ENCODE data around the gene TRIM63.

Gene TRIM63

DNA sequence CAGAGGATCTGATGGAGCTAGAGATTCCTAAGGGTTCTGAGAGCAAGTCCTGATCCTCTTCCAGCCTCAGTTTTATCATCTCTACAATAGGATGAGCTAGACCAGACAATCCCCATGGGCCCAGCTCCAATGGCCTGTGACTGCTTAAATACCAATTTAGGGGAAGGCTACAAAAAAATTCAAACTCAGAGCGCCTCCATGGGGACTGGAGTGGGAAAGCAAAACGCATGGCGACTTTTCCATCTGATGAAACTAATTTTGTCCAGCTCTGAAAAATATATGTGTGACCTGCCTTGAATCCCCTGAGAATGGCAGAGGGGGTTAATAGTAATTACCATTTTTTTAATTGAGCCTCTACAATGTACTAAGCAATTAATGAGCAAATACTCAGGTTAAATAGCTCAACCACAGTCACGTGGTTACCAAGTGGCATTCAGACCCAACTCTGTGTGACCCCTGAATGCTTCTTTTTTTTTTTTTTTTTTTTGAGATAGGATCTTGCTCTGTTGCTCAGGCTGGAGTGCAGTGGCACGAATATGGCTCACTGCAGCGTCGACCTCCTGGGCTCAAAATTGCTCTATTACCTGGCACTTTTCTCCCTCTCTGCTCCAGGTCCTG is 37.5 kb downstream of the TRIM63 start:
- Mint-ChIP-seq H3K4me1 (peaks cover 8% of the 10 kb centered on the region), H3K36me3 (no peaks in the 10 kb centered on the region), H3K4me3 (no peak overlapping the region), H3K9me3 (no peaks in the 10 kb centered on the region), H3K27me3 (peaks cover 65% of the 10 kb centered on the region), H3K27ac (no peak overlapping the region)
- DNase-seq, result no peak
- CTCF ChIA-PET, result interaction anchor here (1.0 to 1.6 kb wide), 4 partner anchors 19 to 208 kb away, joined by 3 to 4 read pairs (median 4); partner anchors contain the start of gene PAFAH2

DNA sequence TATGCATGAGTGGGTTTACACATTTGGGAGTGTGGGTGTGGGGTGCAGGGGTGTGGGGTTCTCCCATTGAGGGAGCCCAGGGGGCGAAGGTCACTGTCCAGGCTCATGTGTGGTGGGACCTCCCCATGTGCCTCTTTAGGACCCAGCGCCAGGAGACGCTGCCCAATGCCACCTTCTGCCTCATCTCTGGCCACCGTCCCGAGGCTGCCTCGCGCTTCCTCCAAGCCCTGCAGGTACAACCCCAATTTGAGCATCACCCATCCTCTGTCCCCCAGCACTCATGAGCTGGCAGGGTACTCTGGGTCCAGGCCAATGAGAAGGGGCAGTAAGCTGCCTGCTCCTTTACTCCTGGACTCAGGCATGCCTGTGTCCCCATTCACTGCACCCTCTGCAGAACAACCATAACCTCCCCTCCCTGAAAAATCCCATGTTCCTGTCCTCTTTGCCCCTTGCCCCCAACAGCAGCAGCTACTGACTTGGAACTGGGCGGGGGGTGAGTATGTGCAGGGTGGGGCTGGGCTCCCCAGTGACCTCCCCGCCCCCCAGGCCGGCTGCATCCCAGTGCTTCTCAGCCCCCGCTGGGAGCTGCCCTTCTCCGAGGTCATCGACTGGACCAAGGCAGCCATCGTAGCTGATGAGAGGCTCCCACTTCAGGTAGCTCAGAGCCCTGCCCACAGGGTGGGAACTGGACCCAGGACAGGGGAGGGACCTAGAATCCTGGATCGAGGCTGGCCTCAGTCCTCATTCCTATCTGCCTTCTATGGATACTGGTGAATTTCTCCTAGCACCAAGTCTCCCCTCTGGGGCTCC is 38.2 kb downstream of the TRIM63 start:
- CTCF ChIA-PET, result interaction anchor here (1.0 to 1.6 kb wide), 4 partner anchors 19 to 207 kb away, joined by 3 to 4 read pairs (median 4); partner anchors contain the start of gene PAFAH2
- peaks cover under 1% of the 10 kb centered on the region for H3K4me1 Mint-ChIP-seq
- H3K27me3 Mint-ChIP-seq, result peaks cover 65% of the 10 kb centered on the region
- no peak overlapping the region for H3K4me3 Mint-ChIP-seq
- no peaks in the 10 kb centered on the region for H3K9me3 Mint-ChIP-seq
- no peaks in the 10 kb centered on the region for H3K36me3 Mint-ChIP-seq
- no peak overlapping the region for H3K27ac Mint-ChIP-seq
- DNase-seq, result no peak

GRCh38 chr1:26028490-26028980 is 38.9 kb downstream of the TRIM63 start:
- Mint-ChIP-seq H3K4me3 (no peak overlapping the region), H3K27me3 (peaks cover 61% of the 10 kb centered on the region), H3K4me1 (no peaks in the 10 kb centered on the region), H3K9me3 (no peaks in the 10 kb centered on the region), H3K27ac (no peak overlapping the region), H3K36me3 (no peaks in the 10 kb centered on the region)
- CTCF ChIA-PET, result no interaction called here
- no peak for DNase-seq

DNA sequence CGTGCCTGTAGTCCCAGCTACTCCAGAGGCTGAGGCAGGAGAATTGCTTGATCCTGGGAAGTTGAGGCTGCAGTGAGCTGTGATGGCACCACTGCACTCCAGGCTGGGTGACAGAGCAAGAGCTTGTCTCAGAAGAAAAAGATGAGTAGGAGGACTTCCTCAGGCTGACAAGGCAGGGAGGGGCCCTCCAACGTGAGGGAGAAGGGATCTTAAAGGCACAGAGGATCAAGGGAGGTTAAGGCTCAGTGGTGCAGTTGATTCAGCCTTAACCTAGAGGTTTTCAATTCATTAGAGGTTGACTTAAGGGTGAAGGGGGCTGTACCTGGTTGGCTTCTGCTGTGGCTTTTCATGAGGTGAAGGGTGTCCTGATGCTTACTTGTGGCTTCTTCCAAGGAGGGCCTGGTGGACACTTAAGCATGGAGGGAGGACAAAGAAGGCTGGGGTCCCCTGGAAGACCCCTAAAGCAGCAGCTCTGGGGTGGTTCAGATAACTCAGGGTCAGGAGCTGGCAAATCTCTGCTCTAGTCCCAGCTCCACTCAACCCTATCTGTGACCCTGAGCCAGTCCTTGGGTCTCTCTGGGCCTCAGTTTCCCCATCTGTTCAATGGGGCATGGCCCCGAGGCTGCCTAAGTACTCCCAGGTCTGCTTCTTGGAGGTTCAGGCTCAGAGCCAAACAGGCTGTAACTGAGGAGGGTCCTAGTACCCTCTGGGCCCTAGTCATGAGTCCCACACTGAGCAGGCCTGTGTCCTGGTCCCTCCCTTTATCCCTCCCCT is 39.5 kb downstream of the TRIM63 start:
- H3K4me3 Mint-ChIP-seq, result no peak overlapping the region
- H3K9me3 Mint-ChIP-seq, result no peaks in the 10 kb centered on the region
- H3K4me1 Mint-ChIP-seq, result no peaks in the 10 kb centered on the region
- peaks cover 55% of the 10 kb centered on the region for H3K27me3 Mint-ChIP-seq
- H3K36me3 Mint-ChIP-seq, result no peaks in the 10 kb centered on the region
- no peak for DNase-seq
- no peak overlapping the region for H3K27ac Mint-ChIP-seq
- CTCF ChIA-PET, result interaction anchor here (1.0 to 1.6 kb wide), 3 partner anchors 9 to 117 kb away, joined by 3 to 4 read pairs (median 4); no protein-coding TSS in a partner anchor

- Mint-ChIP-seq H3K36me3 (no peaks in the 10 kb centered on the region), H3K4me3 (no peak overlapping the region), H3K27me3 (peaks cover 49% of the 10 kb centered on the region), H3K9me3 (no peaks in the 10 kb centered on the region), H3K27ac (no peak overlapping the region), H3K4me1 (no peaks in the 10 kb centered on the region)
- CTCF ChIA-PET, result no interaction called here
- no peak for DNase-seq
These were observed 41.9 kb downstream of the TRIM63 start for GRCh38 chr1:26025517-26025916.

DNA sequence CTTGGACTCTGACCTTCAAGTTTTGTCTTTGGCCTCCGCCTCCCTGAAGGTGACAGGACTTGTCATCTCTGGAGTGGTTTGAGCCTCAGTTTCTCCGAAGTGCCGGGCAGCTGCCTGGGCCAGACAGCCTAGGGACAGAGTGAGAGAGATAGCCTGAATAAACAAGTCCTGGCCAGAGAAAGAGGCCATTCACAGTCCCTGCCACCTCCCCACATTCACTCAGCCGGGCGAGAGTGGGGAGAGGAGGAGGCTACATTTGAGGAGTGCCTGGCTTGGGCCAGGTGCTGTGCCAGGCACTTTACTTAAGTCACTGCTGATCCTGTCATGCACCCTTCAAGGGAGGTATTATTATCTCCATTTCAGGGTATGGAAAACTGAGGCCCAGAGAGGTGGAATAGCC is 42.4 kb downstream of the TRIM63 start:
- H3K27me3 Mint-ChIP-seq, result peaks cover 49% of the 10 kb centered on the region
- H3K9me3 Mint-ChIP-seq, result no peaks in the 10 kb centered on the region
- H3K27ac Mint-ChIP-seq, result no peak overlapping the region
- peaks cover 2% of the 10 kb centered on the region for H3K4me1 Mint-ChIP-seq
- H3K4me3 Mint-ChIP-seq, result no peak overlapping the region
- H3K36me3 Mint-ChIP-seq, result no peaks in the 10 kb centered on the region
- CTCF ChIA-PET, result no interaction called here
- no peak for DNase-seq

DNA sequence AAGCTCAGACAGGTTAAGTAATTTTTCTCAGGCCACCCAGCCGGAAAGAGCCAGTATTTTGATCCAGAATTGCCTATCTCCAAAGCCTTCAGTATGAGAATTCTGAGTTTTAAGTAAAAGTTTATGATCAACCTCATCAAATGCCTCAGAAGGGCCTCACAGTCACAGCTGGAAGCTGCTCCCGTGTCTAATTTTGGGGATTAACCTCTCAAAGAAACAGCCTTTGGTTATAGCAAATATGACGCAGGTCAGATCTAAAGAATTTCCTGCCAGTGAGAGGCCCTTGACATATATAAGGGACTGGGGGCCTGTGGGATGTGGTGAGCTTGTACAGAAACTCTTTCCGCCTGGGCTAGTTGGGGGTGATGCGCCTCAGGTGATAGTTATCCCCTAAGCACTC is 43.6 kb downstream of the TRIM63 start:
- Mint-ChIP-seq H3K36me3 (no peaks in the 10 kb centered on the region), H3K9me3 (no peaks in the 10 kb centered on the region), H3K27ac (no peak overlapping the region), H3K4me3 (no peak overlapping the region), H3K27me3 (peaks cover 47% of the 10 kb centered on the region), H3K4me1 (peaks cover 10% of the 10 kb centered on the region)
- CTCF ChIA-PET, result interaction anchor here (0.9 to 1.1 kb wide), 2 partner anchors 12 to 522 kb away, joined by 3 to 4 read pairs; no protein-coding TSS in a partner anchor
- no peak for DNase-seq

GRCh38 chr1:26023009-26023408 is 44.4 kb downstream of the TRIM63 start:
- H3K4me1 Mint-ChIP-seq, result peaks cover 10% of the 10 kb centered on the region
- H3K27ac Mint-ChIP-seq, result no peak overlapping the region
- H3K9me3 Mint-ChIP-seq, result no peaks in the 10 kb centered on the region
- CTCF ChIA-PET, result no interaction called here
- H3K27me3 Mint-ChIP-seq, result peaks cover 50% of the 10 kb centered on the region
- no peak for DNase-seq
- H3K36me3 Mint-ChIP-seq, result no peaks in the 10 kb centered on the region
- no peak overlapping the region for H3K4me3 Mint-ChIP-seq

DNA sequence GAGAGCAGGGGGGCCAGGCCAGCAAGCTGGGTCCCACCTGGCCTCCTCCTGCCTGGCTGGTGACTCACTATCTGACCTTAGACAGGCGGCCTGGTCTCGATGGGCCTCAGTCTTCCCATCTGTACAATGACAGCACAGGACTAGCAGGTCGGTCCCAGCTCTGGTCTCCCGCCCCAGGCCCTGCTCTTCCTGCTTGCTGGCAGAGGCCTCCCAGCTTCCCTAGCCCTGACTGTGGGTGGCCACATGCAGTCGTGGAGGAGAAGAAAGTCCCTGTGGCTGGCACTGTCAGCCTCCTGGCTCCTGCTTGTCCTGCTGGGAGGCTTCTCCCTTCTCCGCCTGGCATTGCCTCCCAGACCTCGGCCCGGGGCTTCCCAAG is 45.0 kb downstream of the TRIM63 start:
- H3K36me3 Mint-ChIP-seq, result no peaks in the 10 kb centered on the region
- H3K9me3 Mint-ChIP-seq, result no peaks in the 10 kb centered on the region
- CTCF ChIA-PET, result no interaction called here
- peaks cover 10% of the 10 kb centered on the region for H3K4me1 Mint-ChIP-seq
- no peak overlapping the region for H3K4me3 Mint-ChIP-seq
- no peak overlapping the region for H3K27ac Mint-ChIP-seq
- H3K27me3 Mint-ChIP-seq, result peaks cover 48% of the 10 kb centered on the region
- DNase-seq, result no peak

DNA sequence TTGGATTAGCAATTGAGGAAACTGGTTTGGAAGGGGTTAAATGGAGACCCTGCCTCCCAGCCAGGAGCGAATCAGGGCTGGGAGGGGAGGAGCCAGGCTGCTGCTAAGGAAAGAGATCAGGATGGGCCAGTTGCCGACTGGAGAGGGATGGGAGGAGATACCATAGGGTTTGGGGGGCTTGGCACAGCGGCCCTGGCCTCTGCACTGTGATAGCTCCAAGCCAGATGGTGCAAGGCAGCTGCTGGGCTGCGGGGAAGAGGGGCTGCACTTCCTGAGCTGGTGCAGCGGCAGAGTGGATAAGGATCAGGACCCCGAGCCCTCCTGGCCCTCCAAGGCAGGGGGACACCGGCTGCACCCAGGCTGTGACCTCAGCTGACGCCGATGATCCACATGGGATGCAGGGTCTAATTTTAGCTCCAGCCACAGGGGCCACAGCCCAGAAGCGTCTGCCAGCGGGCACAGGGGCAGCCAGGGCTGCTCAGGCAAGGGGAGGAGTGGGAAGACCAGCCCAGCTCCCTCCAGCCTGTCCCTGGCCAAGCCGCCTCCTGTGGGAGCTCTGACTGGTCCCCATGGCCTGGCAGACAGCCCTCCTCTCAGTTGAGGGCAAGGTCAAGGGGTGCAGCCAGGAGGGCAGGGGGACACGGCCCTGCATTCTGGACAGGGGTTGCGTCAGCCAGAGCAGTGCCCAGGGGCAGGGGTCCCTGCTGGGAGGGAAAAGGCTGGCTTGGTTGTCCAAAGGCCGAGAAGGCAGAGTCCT is 45.6 kb downstream of the TRIM63 start, which contains the start of gene EXTL1:
TSS of gene EXTL1 (plus strand) at position 129 of the 757 bp plus-strand sequence. CDS start 872 bp downstream, outside the sequence.
- H3K4me3 Mint-ChIP-seq, result no peak within 1 kb of the TSS
- CTCF ChIA-PET, result interaction anchor here (1.0 kb wide), 1 partner anchor 17 kb away, joined by 3 read pairs; no protein-coding TSS in a partner anchor
- peaks cover 53% of the 10 kb centered on the region for H3K27me3 Mint-ChIP-seq
- no peak for DNase-seq
- H3K4me1 Mint-ChIP-seq, result peaks cover 10% of the 10 kb centered on the region
- H3K9me3 Mint-ChIP-seq, result no peaks in the 10 kb centered on the region
- H3K36me3 Mint-ChIP-seq, result no peaks in the 10 kb centered on the region
- no peak within 1 kb of the TSS for H3K27ac Mint-ChIP-seq

DNA sequence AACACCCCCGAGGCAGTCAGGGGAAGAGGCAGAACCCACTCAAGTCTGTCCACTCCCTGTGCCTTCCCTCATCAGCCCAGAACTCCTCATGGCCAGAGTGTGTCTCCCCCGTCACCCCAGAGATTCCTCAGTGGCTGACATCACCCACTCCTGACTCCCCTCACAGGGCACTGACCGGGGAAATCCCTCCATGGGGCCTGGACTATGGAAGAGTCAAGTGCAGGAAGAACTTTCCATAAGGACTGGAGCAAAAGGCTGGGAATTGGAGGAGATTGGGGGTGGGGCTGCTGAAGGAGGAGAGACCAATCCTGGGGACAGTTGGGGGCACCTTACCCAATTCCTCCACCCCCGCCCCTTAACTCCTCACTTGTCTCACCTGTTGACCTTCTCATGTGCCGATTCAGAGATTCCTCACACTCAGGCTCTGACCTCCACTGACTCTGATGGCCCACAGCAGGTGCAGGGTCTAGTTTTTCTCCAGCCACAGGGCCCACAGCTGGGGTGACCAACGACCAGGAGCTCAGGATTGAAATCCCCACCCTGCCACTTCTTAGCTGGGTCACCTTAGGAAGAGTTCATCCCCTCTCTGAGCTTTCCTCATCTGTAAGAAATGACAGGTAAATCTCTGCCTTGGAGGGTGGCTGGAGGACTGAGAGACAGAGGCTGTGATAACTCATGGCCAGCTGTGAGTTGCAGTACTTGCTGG is 46.3 kb downstream of the TRIM63 start:
- CTCF ChIA-PET, result interaction anchor here (1.0 kb wide), 1 partner anchor 18 kb away, joined by 3 read pairs; no protein-coding TSS in a partner anchor
- Mint-ChIP-seq H3K36me3 (no peaks in the 10 kb centered on the region), H3K4me3 (no peak overlapping the region), H3K9me3 (no peaks in the 10 kb centered on the region), H3K27me3 (peaks cover 53% of the 10 kb centered on the region), H3K4me1 (peaks cover 10% of the 10 kb centered on the region), H3K27ac (no peak overlapping the region)
- no peak for DNase-seq

- Mint-ChIP-seq H3K4me3 (no peak overlapping the region), H3K27me3 (peaks cover 53% of the 10 kb centered on the region), H3K36me3 (no peaks in the 10 kb centered on the region), H3K9me3 (no peaks in the 10 kb centered on the region), H3K27ac (no peak overlapping the region), H3K4me1 (peaks cover 10% of the 10 kb centered on the region)
- CTCF ChIA-PET, result interaction anchor here (0.9 to 1.2 kb wide), 4 partner anchors 10 to 397 kb away, joined by 3 to 4 read pairs (median 3); no protein-coding TSS in a partner anchor
- DNase-seq, result no peak
These were observed 47.1 kb downstream of the TRIM63 start for GRCh38 chr1:26020330-26020768.

Data from activated naive CD4-positive, alpha-beta T cell treated with anti-CD3 and anti-CD28 coated beads, Interleukin-2, amount 10 ng/mL, durations not matched to agents 7 days and 5 days (primary cell).